Uterus (tissue), 4 donors: ENCODE results near the gene EIF3F. TPM values are rescaled to one million over a fixed set of nuclear protein-coding genes. Genes with fewer than 3 reads are reported as not detected.

ENCODE experiments used
- DNase-seq, 2 donors: peaks; one replicate each; pipeline ENCODE4 v3.0.0-alpha.2; 2019 to 2020
- H3K27ac ChIP-seq, 2 donors: fragments of 200-600 bp; sonication (generic); 1 replicate in 1 of 2; 2 replicates in 1 of 2; pipeline ENCODE4 v1.5.1; 2016 to 2018
- H3K27me3 ChIP-seq, 2 donors: fragments of 200-600 bp; sonication (generic); one replicate each; pipeline ENCODE4 v1.5.1; 2018 to 2019; ENCODE audit warnings: control low read depth in 1 of 2
- H3K36me3 ChIP-seq, 2 donors: fragments of 200-600 bp; sonication (generic); one replicate each; pipeline ENCODE4 v1.5.1; 2019; ENCODE audit warnings: control low read depth in 1 of 2
- H3K4me1 ChIP-seq, 2 donors: fragments of 200-600 bp; sonication (generic); one replicate each; pipeline ENCODE4 v1.5.1; 2018 to 2019; ENCODE audit warnings: control low read depth in 1 of 2
- H3K4me3 ChIP-seq, 2 donors: fragments of 200-600 bp; sonication (generic); 1 replicate in 1 of 2; 2 replicates in 1 of 2; pipeline ENCODE4 v1.5.1; 2018 to 2019; ENCODE audit warnings: mild to moderate bottlenecking in 1 of 2
- H3K9me3 ChIP-seq, 2 donors: fragments of 200-600 bp; sonication (generic); one replicate each; pipeline ENCODE4 v1.5.1; 2019; ENCODE audit warnings: control low read depth in 1 of 2
- CTCF ChIP-seq, 4 experiments: fragments of 200-600 bp in 2 of 4; fragments of 450-650 bp in 2 of 4; sonication (generic) in 2 of 4; IDR thresholded peaks; one replicate each; pipeline ENCODE4 v1.5.1; 2016 to 2019; ENCODE audit warnings: antibody characterized with exemption in 4 of 4, mild to moderate bottlenecking in 2 of 4, moderate library complexity in 1 of 4
- POLR2A ChIP-seq, 2 donors: fragments of 450-650 bp; IDR thresholded peaks; one replicate each; pipeline ENCODE4 v1.6.1; 2016; ENCODE audit warnings: antibody characterized with exemption in 2 of 2, mild to moderate bottlenecking in 1 of 2, moderate library complexity in 1 of 2
- intact Hi-C: fragments of 100-400 bp; cut with DNase I; formaldehyde crosslinking; loops from one replicate; pipeline ENCODE4 v1.15.1; 2023; ENCODE audit warnings: low total_unique reads
- total RNA-seq, 4 donors: library from RNA; depleted of rRNA in 3 of 4; stranded (reverse); fragments of >200 nt in 3 of 4; gene quantifications; one replicate each; pipeline versions ENCODE4 v1.1.0 to v1.2.4, GENCODE V29; 2014 to 2023
- donor health status: DM: yes; HTN: yes; CAD: no.

EIF3F gene
- total RNA-seq, 4 donors from 2014 or later, result 97.9 to 261 (median 213) TPM

GRCh38 chr11:7994581-7995278 is 7.6 kb downstream of the EIF3F start:
- Histone ChIP-seq H3K4me1 (peaks cover 0 to 4% of the 10 kb centered on the region in 2 donors), H3K27me3 (no peaks in the 10 kb centered on the region), H3K27ac (no peak overlapping the region), H3K36me3 (no peaks in the 10 kb centered on the region), H3K9me3 (no peaks in the 10 kb centered on the region), H3K4me3 (no peak overlapping the region)
- intact Hi-C loops, result no loop called here
- DNase-seq, result no peak
- TF ChIP-seq POLR2A (IDR thresholded peaks at IDR 0.05) (no peak), CTCF (IDR thresholded peaks at IDR 0.05) (no peak)

GRCh38 chr11:7999795-8000194 is 12.7 kb downstream of the EIF3F start:
- Histone ChIP-seq H3K4me3 (no peak overlapping the region), H3K4me1 (no peaks in the 10 kb centered on the region), H3K27ac (no peak overlapping the region), H3K36me3 (no peaks in the 10 kb centered on the region), H3K9me3 (no peaks in the 10 kb centered on the region), H3K27me3 (no peaks in the 10 kb centered on the region)
- no peak for DNase-seq
- intact Hi-C loops, result loop anchor here (10.0 kb wide), 1 partner anchor 95 kb away; no protein-coding TSS in a partner anchor
- no peak for TF ChIP-seq POLR2A (IDR thresholded peaks at IDR 0.05)
- no peak for TF ChIP-seq CTCF (IDR thresholded peaks at IDR 0.05)

- Histone ChIP-seq H3K36me3 (no peaks in the 10 kb centered on the region), H3K27ac (no peak overlapping the region), H3K4me1 (no peaks in the 10 kb centered on the region), H3K9me3 (no peaks in the 10 kb centered on the region), H3K27me3 (no peaks in the 10 kb centered on the region), H3K4me3 (no peak overlapping the region)
- DNase-seq, result no peak
- no peak for TF ChIP-seq POLR2A (IDR thresholded peaks at IDR 0.05)
- no peak for TF ChIP-seq CTCF (IDR thresholded peaks at IDR 0.05)
- intact Hi-C loops, result loop anchor here (10.0 kb wide), 1 partner anchor 94 kb away; no protein-coding TSS in a partner anchor
Observed at GRCh38 chr11:8000390-8000789, 13.3 kb downstream of the EIF3F start.

- H3K4me1 ChIP-seq, result no peaks in the 10 kb centered on the region
- intact Hi-C loops, result loop anchor here (10.0 kb wide), 1 partner anchor 92 kb away; no protein-coding TSS in a partner anchor
- no peaks in the 10 kb centered on the region for H3K9me3 ChIP-seq
- TF ChIP-seq POLR2A (IDR thresholded peaks at IDR 0.05), result no peak
- no peaks in the 10 kb centered on the region for H3K27me3 ChIP-seq
- H3K36me3 ChIP-seq, result no peaks in the 10 kb centered on the region
- no peak overlapping the region for H3K4me3 ChIP-seq
- no peak for DNase-seq
- no peak overlapping the region for H3K27ac ChIP-seq
Observed at GRCh38 chr11:8002676-8003075, 15.5 kb downstream of the EIF3F start.

GRCh38 chr11:8003187-8003586 is 16.1 kb downstream of the EIF3F start:
- TF ChIP-seq CTCF (IDR thresholded peaks at IDR 0.05) (no peak), POLR2A (IDR thresholded peaks at IDR 0.05) (no peak)
- Histone ChIP-seq H3K4me1 (no peaks in the 10 kb centered on the region), H3K27ac (no peak overlapping the region), H3K36me3 (no peaks in the 10 kb centered on the region), H3K9me3 (no peaks in the 10 kb centered on the region), H3K4me3 (no peak overlapping the region), H3K27me3 (no peaks in the 10 kb centered on the region)
- intact Hi-C loops, result loop anchor here (10.0 kb wide), 1 partner anchor 92 kb away; no protein-coding TSS in a partner anchor
- no peak for DNase-seq
